Measurements from ENCODE around the gene RAPGEF4. TPM values are rescaled to one million over a fixed set of nuclear protein-coding genes. Genes with fewer than 3 reads are reported as not detected.

RAPGEF4 gene
- total RNA-seq, 1 experiment from 2014 or later: 0.98 TPM

DNA sequence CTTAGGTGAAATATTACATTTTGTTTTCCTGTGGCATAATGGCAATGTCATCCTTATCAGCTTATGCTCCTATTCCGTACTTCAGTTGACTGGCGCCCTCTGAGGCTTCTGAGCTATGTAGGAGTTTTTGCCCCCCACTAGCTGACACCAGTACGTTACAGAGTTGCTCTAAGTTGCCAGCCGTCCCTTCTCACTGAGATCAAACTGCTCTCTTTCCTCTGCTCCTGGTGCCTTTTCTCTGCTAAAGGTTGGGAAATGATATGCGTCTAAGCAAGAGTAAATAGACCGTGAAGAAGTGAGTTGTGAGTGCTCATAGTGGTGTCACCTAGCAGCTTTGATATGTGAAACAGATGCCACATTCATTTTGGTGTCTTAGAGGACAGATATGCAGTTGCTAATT lies 99.2 kb downstream of the RAPGEF4 start:
- POLR2A ChIA-PET: no interaction called here
- Mint-ChIP-seq H3K4me1 (ENCODE audit: low read depth, unreplicated experiment) (peaks cover 13% of the 10 kb centered on the region), H3K4me3 (ENCODE audit: unreplicated experiment) (no peak overlapping the region), H3K27me3 (ENCODE audit: insufficient read depth, unreplicated experiment) (no peaks in the 10 kb centered on the region), H3K36me3 (ENCODE audit: insufficient read depth, unreplicated experiment) (no peaks in the 10 kb centered on the region), H3K9me3 (ENCODE audit: unreplicated experiment) (no peaks in the 10 kb centered on the region), H3K27ac (ENCODE audit: unreplicated experiment) (no peak overlapping the region)
- CTCF ChIA-PET: interaction anchor here (0.5 kb wide), 1 partner anchor 488 kb away, joined by 3 read pairs; no protein-coding TSS in a partner anchor
- peaks cover 4% of the 10 kb centered on the region; the same call in 1 of the 2 replicates for H3K4me1 ChIP-seq
- no peaks in the 10 kb centered on the region for H3K36me3 ChIP-seq (ENCODE audit: control insufficient read depth, insufficient read depth, low read length)
- no peaks in the 10 kb centered on the region for H3K27me3 ChIP-seq (replicated peaks; ENCODE audit: control insufficient read depth, insufficient read depth, low read length)
- no peak overlapping the region for H3K4me3 ChIP-seq (ENCODE audit: low read depth, low read length)
- intact Hi-C loops (cut with micrococcal nuclease; ENCODE audit: unreplicated experiment): no loop called here
- no peaks in the 10 kb centered on the region for H3K9me3 ChIP-seq
- BruUV-seq (replicated peaks): no TSS peak
- TF ChIP-seq, protein P1, sequence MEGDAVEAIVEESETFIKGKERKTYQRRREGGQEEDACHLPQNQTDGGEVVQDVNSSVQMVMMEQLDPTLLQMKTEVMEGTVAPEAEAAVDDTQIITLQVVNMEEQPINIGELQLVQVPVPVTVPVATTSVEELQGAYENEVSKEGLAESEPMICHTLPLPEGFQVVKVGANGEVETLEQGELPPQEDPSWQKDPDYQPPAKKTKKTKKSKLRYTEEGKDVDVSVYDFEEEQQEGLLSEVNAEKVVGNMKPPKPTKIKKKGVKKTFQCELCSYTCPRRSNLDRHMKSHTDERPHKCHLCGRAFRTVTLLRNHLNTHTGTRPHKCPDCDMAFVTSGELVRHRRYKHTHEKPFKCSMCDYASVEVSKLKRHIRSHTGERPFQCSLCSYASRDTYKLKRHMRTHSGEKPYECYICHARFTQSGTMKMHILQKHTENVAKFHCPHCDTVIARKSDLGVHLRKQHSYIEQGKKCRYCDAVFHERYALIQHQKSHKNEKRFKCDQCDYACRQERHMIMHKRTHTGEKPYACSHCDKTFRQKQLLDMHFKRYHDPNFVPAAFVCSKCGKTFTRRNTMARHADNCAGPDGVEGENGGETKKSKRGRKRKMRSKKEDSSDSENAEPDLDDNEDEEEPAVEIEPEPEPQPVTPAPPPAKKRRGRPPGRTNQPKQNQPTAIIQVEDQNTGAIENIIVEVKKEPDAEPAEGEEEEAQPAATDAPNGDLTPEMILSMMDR (IDR thresholded peaks at IDR 0.05; ENCODE audit: insufficient read depth in 1 of 2, low read depth in 1 of 2, low read length in 1 of 2, severe bottlenecking in 1 of 2, unreplicated experiment in 1 of 2): no peak
- DNase-seq: no peak

DNA sequence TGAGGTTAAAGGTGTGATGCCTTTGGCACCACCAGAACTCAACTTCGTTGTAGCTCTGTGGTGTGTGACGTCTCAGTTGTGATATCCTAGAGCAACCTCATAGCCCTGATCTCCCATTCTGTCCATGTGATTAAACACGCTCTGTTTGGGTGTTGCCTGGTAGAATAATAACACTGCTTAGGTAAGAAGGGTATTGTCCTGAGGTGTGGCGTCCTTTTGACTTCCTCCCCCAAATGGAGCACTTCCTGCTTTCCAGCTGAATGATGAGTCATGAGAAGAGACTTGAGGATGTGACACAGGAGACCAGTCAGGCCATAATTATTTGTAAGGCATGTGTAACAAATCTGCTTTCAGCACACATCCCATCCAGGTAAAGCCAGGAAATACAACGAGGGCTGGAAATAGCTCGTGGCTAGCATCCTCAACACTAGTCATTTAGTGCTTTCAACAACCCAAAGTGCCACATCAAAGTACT lies 100.7 kb downstream of the RAPGEF4 start:
- H3K4me3 ChIP-seq (ENCODE audit: low read depth, low read length): no peak overlapping the region
- Mint-ChIP-seq H3K4me1 (ENCODE audit: low read depth, unreplicated experiment) (peaks cover 18% of the 10 kb centered on the region), H3K4me3 (ENCODE audit: unreplicated experiment) (no peak overlapping the region), H3K27me3 (ENCODE audit: insufficient read depth, unreplicated experiment) (no peaks in the 10 kb centered on the region), H3K27ac (ENCODE audit: unreplicated experiment) (no peak overlapping the region), H3K36me3 (ENCODE audit: insufficient read depth, unreplicated experiment) (no peaks in the 10 kb centered on the region), H3K9me3 (ENCODE audit: unreplicated experiment) (no peaks in the 10 kb centered on the region)
- no TSS peak for BruUV-seq (replicated peaks)
- ChIA-PET POLR2A (no interaction called here), CTCF (no interaction called here)
- no peaks in the 10 kb centered on the region for H3K27me3 ChIP-seq (replicated peaks; ENCODE audit: control insufficient read depth, insufficient read depth, low read length)
- TF ChIP-seq, protein P1 (IDR thresholded peaks at IDR 0.05; ENCODE audit: insufficient read depth in 1 of 2, low read depth in 1 of 2, low read length in 1 of 2, severe bottlenecking in 1 of 2, unreplicated experiment in 1 of 2): no peak
- peaks cover 5% of the 10 kb centered on the region; the same call in 1 of the 2 replicates for H3K4me1 ChIP-seq
- no peaks in the 10 kb centered on the region for H3K36me3 ChIP-seq (ENCODE audit: control insufficient read depth, insufficient read depth, low read length)
- intact Hi-C loops (cut with micrococcal nuclease; ENCODE audit: unreplicated experiment): no loop called here
- DNase-seq: no peak
- no peaks in the 10 kb centered on the region for H3K9me3 ChIP-seq

DNA sequence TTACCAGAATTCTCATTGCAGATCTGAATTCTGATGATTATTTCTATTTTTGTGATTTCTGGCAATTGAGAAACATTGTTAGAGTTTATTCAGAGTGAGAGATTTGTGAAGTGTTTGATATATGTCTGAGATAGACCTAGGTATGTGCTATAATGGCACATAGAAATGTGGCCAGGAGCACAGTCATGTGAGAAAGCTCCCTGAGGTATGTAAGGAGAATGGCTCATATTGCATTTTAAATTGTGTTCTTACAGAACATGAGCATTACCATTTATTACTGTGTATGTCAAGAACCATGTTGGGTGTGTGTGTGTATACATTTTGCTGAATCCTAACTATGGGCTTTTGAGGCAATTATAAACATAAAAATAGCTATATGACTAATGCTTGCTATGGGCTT lies 101.2 kb downstream of the RAPGEF4 start:
- H3K4me1 ChIP-seq: peaks cover 5% of the 10 kb centered on the region; the same call in 1 of the 2 replicates
- intact Hi-C loops (cut with micrococcal nuclease; ENCODE audit: unreplicated experiment): no loop called here
- TF ChIP-seq, protein P1 (IDR thresholded peaks at IDR 0.05; ENCODE audit: insufficient read depth in 1 of 2, low read depth in 1 of 2, low read length in 1 of 2, severe bottlenecking in 1 of 2, unreplicated experiment in 1 of 2): no peak
- Mint-ChIP-seq H3K4me3 (ENCODE audit: unreplicated experiment) (no peak overlapping the region), H3K4me1 (ENCODE audit: low read depth, unreplicated experiment) (peaks cover 18% of the 10 kb centered on the region), H3K9me3 (ENCODE audit: unreplicated experiment) (no peaks in the 10 kb centered on the region), H3K27ac (ENCODE audit: unreplicated experiment) (no peak overlapping the region), H3K27me3 (ENCODE audit: insufficient read depth, unreplicated experiment) (no peaks in the 10 kb centered on the region), H3K36me3 (ENCODE audit: insufficient read depth, unreplicated experiment) (no peaks in the 10 kb centered on the region)
- no peaks in the 10 kb centered on the region for H3K9me3 ChIP-seq
- H3K36me3 ChIP-seq (ENCODE audit: control insufficient read depth, insufficient read depth, low read length): no peaks in the 10 kb centered on the region
- CTCF ChIA-PET: no interaction called here
- no peak overlapping the region for H3K4me3 ChIP-seq (ENCODE audit: low read depth, low read length)
- no peak for DNase-seq
- POLR2A ChIA-PET: no interaction called here
- H3K27me3 ChIP-seq (replicated peaks; ENCODE audit: control insufficient read depth, insufficient read depth, low read length): no peaks in the 10 kb centered on the region
- BruUV-seq (replicated peaks): no TSS peak
